PFSK-1 (cell line): Measurements from ENCODE around the gene CCDC28A.

Experiments used
- POLR2AphosphoS5 ChIP-seq: IDR thresholded peaks from 2 replicates; pipeline ENCODE4 v1.6.1; 2012; ENCODE audit warnings: low read depth, mild to moderate bottlenecking, control low read depth, low read length, moderate library complexity
- REST ChIP-seq, 2 experiments: IDR thresholded peaks; 2 replicates each; pipeline versions ENCODE4 v1.6.1 to v1.8.0; 2011 to 2012; ENCODE audit warnings: low read depth in 2 of 2, low read length in 2 of 2, control low read depth in 1 of 2, inconsistent platforms in 1 of 2, mild to moderate bottlenecking in 1 of 2, moderate library complexity in 1 of 2; ENCODE audit not compliant: insufficient read depth in 1 of 2
- SIN3A ChIP-seq: IDR thresholded peaks from 2 replicates; pipeline ENCODE4 v1.6.1; 2012; ENCODE audit warnings: mild to moderate bottlenecking, low read length, moderate library complexity, borderline replicate concordance; ENCODE audit not compliant: insufficient read depth

GRCh38 chr6:138782243-138782642, 8.7 kb downstream of the CCDC28A start:
- TF ChIP-seq SIN3A = no peak
- no peak for TF ChIP-seq POLR2AphosphoS5
- no peak for TF ChIP-seq REST (IDR thresholded peaks at IDR 0.05; ENCODE audit: insufficient read depth in 1 of 2, low read depth in 2 of 2, low read length in 2 of 2)
